MM.1S (cell line): ENCODE data around the gene JTB.
A peak's percentile ranks its signal among the peaks of the same experiment; 100 is the strongest.

Experiments used
- DNase-seq: peaks from one replicate; pipeline ENCODE4 v3.0.0-alpha.2; 2015
- H2AFZ ChIP-seq: fragments of 300-600 bp; sonication (generic); 2 replicates; pipeline ENCODE4 v1.6.0; 2016; ENCODE audit warnings: antibody characterized with exemption, low read length
- H3F3A ChIP-seq: fragments of 300-600 bp; sonication (generic); 2 replicates; pipeline ENCODE4 v1.6.1; 2016; ENCODE audit warnings: mild to moderate bottlenecking, antibody characterized with exemption, low read length, moderate library complexity, mixed read lengths; ENCODE audit not compliant: insufficient read depth
- H3K27ac ChIP-seq: fragments of 300-600 bp; sonication (generic); 2 replicates; pipeline ENCODE4 v1.5.1; 2016; ENCODE audit warnings: mild to moderate bottlenecking, low read length
- H3K27me3 ChIP-seq: fragments of 300-600 bp; sonication (generic); replicated peaks from 2 replicates; pipeline ENCODE4 v1.6.0; 2016; ENCODE audit warnings: low read length; ENCODE audit not compliant: insufficient read depth
- H3K36me3 ChIP-seq: fragments of 300-600 bp; sonication (generic); replicated peaks from 2 replicates; pipeline ENCODE4 v1.6.1; 2016; ENCODE audit warnings: mild to moderate bottlenecking, low read length, mixed read lengths; ENCODE audit not compliant: insufficient read depth
- H3K4me1 ChIP-seq: fragments of 300-600 bp; sonication (generic); 2 replicates; pipeline ENCODE4 v1.6.1; 2016; ENCODE audit warnings: low read length, mixed read lengths
- H3K4me2 ChIP-seq: fragments of 300-600 bp; sonication (generic); 2 replicates; pipeline ENCODE4 v1.6.0; 2016; ENCODE audit warnings: low read depth, low read length
- H3K4me3 ChIP-seq: fragments of 300-600 bp; sonication (generic); 2 replicates; pipeline ENCODE4 v1.5.1; 2016; ENCODE audit warnings: low read length, mixed read lengths
- H3K79me2 ChIP-seq: fragments of 300-600 bp; sonication (generic); 2 replicates; pipeline ENCODE4 v1.6.1; 2016; ENCODE audit warnings: mixed run types, low read length, mixed read lengths
- H3K9ac ChIP-seq: fragments of 300-600 bp; sonication (generic); 2 replicates; pipeline ENCODE4 v1.6.1; 2016; ENCODE audit warnings: low read length, mixed read lengths
- H3K9me2 ChIP-seq: fragments of 300-600 bp; sonication (generic); replicated peaks from 2 replicates; pipeline ENCODE4 v1.6.1; 2016; ENCODE audit warnings: mild to moderate bottlenecking, low read length, mixed read lengths; ENCODE audit not compliant: insufficient read depth
- H3K9me3 ChIP-seq: fragments of 300-600 bp; sonication (generic); replicated peaks from 2 replicates; pipeline ENCODE4 v1.6.1; 2016; ENCODE audit warnings: mild to moderate bottlenecking, low read length, mixed read lengths; ENCODE audit not compliant: insufficient read depth
- H4K20me1 ChIP-seq: fragments of 300-600 bp; sonication (generic); 2 replicates; pipeline ENCODE4 v1.6.1; 2016; ENCODE audit warnings: mild to moderate bottlenecking, low read length, moderate library complexity, mixed read lengths; ENCODE audit not compliant: insufficient read depth
- CTCF ChIP-seq: fragments of 300-600 bp; sonication (generic); IDR thresholded peaks from 2 replicates; pipeline ENCODE4 v1.5.1; 2016; ENCODE audit warnings: antibody characterized with exemption, low read length, mixed read lengths
- EZH2 ChIP-seq: fragments of 300-600 bp; sonication (generic); optimal IDR thresholded peaks from 2 replicates; pipeline ENCODE3; 2017; ENCODE audit warnings: low read depth, mild to moderate bottlenecking, antibody characterized with exemption, low read length, mixed read lengths
- EZH2phosphoT487 ChIP-seq: fragments of 300-600 bp; sonication (generic); IDR thresholded peaks from 2 replicates; pipeline ENCODE4 v1.6.1; 2018; ENCODE audit warnings: antibody characterized with exemption, low read length

The JTB gene

GRCh38 chr1:153976819-153977249, 640 bp downstream of the JTB start:
- no peak for DNase-seq
- Histone ChIP-seq H3K9ac (peak overlapping the region; percentile 81), H3K4me3 (peak overlapping the region; percentile 82), H4K20me1 (no peaks in the 10 kb centered on the region), H3K4me2 (peak overlapping the region; percentile 75), H3K27ac (peak overlapping the region; percentile 31; the same call in 1 of the 2 replicates), H3K9me3 (no peaks in the 10 kb centered on the region), H3K36me3 (peaks cover 12% of the 10 kb centered on the region), H3K79me2 (peaks cover 23% of the 10 kb centered on the region), H3K9me2 (no peaks in the 10 kb centered on the region), H3F3A (peaks cover 11% of the 10 kb centered on the region), H3K27me3 (no peaks in the 10 kb centered on the region), H2AFZ (peak overlapping the region; percentile 96), H3K4me1 (peaks cover 21% of the 10 kb centered on the region)
- TF ChIP-seq CTCF = no peak
- no peak for TF ChIP-seq EZH2phosphoT487
- TF ChIP-seq EZH2 = no peak

- no peak overlapping the region for H3K4me2 ChIP-seq
- no peaks in the 10 kb centered on the region for H3K27me3 ChIP-seq
- H3K27ac ChIP-seq = no peak overlapping the region
- H3K4me1 ChIP-seq = peaks cover 23% of the 10 kb centered on the region
- H3F3A ChIP-seq = peaks cover 11% of the 10 kb centered on the region
- no peak for TF ChIP-seq EZH2
- no peak for TF ChIP-seq EZH2phosphoT487
- TF ChIP-seq CTCF = no peak
- no peak overlapping the region for H3K4me3 ChIP-seq
- peaks cover 23% of the 10 kb centered on the region for H3K79me2 ChIP-seq
- H2AFZ ChIP-seq = no peak overlapping the region
- no peaks in the 10 kb centered on the region for H4K20me1 ChIP-seq
- no peak overlapping the region for H3K9ac ChIP-seq
- H3K36me3 ChIP-seq = peaks cover 12% of the 10 kb centered on the region
- no peaks in the 10 kb centered on the region for H3K9me2 ChIP-seq
- no peaks in the 10 kb centered on the region for H3K9me3 ChIP-seq
- no peak for DNase-seq
Observed at GRCh38 chr1:153973525-153973924, 3.9 kb downstream of the JTB start.

GRCh38 chr1:153973071-153973470, 4.4 kb downstream of the JTB start:
- no peak overlapping the region for H3K27ac ChIP-seq
- H3K4me3 ChIP-seq = no peak overlapping the region
- no peak overlapping the region for H3K9ac ChIP-seq
- H3K4me1 ChIP-seq = peaks cover 23% of the 10 kb centered on the region
- peaks cover 12% of the 10 kb centered on the region for H3F3A ChIP-seq
- no peak overlapping the region for H2AFZ ChIP-seq
- H3K9me3 ChIP-seq = no peaks in the 10 kb centered on the region
- no peaks in the 10 kb centered on the region for H3K9me2 ChIP-seq
- H3K4me2 ChIP-seq = no peak overlapping the region
- no peaks in the 10 kb centered on the region for H3K27me3 ChIP-seq
- TF ChIP-seq CTCF = no peak
- TF ChIP-seq EZH2phosphoT487 = no peak
- TF ChIP-seq EZH2 = no peak
- no peak for DNase-seq
- no peaks in the 10 kb centered on the region for H4K20me1 ChIP-seq
- H3K79me2 ChIP-seq = peaks cover 28% of the 10 kb centered on the region
- H3K36me3 ChIP-seq = peaks cover 12% of the 10 kb centered on the region
